HG03095 (cell line): Measurements from ENCODE around the gene AHSA1.

ENCODE experiments used
- ATAC-seq: cut with Tn5 transposase; IDR thresholded peaks from one replicate; pipeline ENCODE4 v1.9.1; 2021; ENCODE audit warnings: moderate library complexity; ENCODE audit not compliant: unreplicated experiment

Gene AHSA1

DNA sequence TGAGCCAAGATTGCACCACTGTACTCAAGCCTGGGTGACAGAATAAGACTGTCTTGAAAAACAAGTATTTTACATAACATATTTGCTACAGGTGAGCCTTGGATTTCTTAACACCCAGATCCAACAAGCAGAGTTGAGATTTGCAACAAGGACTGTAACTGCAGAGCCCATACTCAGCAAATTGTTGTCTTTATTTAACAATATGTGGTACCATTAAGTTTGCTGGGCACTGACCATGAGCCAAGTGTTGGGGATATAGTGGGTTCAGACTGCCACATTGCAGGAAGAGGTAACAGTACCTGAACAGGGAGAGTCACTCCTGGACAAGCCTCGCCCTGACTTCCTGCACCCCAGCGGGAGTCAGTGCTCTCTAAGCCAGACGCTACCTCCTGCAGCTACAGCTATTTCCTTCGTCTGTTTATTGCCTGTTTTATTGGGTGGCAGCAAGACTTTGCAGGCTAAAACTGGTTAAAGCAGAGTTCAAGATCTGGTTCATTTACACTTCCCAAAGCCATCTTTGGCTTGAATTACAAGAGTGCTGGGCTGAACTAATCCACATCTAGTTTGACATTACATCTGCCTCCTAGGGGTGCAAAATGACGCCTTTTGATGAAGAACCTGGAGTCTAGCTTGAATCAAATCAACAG lies 12.5 kb downstream of the AHSA1 start:
- no peak for ATAC-seq

DNA sequence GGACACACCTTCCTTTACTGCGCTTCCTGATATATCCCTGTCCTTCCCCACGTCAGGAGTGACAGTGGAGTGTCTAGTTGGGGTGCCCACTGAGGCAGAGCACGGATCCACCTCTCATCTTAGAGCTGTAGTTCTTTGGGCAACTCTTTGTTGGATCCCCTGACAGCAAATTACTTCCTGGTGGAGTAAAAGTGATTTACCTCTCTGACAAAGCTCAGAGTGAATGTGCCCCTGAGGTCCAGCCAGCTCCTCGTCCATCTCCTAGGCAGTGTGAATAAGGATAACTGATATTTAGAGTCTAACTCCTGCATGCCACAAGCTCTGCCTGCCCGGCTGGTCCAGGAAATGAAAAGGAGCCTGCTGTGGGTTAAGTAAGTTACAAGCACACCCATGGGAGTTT lies 16.0 kb downstream of the AHSA1 start:
- no peak for ATAC-seq

DNA sequence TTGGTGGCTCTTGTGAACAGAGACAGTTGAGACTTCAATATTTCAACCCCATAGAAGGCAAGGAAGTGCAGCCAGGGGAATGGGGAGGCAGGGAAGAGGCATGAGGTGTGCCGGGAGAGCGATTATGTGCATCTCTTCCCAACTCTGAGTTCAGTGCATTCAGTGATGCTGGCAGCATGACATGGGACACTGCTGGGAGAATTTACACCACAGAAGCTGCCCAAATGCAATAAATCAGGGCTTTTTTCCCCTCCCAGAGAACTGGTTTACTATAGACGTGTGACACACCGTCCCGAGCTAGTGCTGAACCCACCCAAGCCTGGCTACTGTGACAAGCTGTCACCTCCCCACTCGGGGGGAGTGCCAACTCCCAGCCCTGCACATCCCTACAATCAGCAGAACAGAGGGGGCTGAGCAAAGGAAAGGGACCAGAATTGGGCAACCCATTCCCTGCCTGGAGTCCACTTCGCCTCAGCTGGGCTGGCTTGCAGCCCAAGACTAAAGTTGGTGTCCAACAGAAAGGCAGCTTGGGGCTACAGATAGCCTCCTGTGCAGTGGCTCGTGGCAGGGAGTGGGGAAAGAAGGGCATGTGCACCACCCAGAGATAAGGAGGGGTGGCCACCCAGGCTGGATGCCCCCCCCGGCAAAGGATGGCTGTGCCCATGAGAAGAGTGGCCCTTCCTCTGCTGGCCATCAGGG lies 16.7 kb downstream of the AHSA1 start:
- no peak for ATAC-seq

DNA sequence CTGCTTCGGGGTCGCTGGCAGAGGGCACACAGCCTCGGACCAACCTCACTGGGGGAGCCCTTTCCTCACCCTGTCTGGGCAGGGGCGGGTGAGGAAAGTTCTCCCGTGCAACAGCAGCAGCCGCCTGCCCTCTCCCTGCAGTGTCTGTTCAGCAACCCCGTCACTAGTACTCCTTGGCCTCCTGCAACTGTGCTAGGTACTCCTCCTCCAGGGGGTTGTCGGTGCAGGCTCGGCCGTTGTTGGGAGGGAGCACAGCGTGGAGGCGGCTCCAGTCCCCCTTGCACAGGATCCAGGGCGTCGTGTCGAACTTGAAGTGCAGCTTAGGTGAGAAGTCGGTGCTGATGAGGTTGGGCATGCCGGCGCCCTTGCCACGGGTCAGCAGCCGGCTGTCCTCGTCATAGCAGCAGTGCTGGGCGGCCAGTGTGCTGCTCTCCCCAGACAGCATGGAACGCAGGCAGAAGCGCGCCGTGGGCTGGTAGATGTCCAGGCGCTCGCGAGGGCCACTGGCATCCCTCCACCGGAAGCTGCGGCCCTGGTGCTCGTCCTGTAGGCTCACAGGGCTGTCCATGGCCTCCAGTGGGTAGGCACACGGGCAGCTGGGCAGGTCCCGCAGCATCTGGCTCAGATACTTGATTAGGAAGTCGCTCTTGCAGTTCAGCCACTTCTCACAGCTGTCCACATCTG lies 17.7 kb downstream of the AHSA1 start:
- ATAC-seq = no peak

DNA sequence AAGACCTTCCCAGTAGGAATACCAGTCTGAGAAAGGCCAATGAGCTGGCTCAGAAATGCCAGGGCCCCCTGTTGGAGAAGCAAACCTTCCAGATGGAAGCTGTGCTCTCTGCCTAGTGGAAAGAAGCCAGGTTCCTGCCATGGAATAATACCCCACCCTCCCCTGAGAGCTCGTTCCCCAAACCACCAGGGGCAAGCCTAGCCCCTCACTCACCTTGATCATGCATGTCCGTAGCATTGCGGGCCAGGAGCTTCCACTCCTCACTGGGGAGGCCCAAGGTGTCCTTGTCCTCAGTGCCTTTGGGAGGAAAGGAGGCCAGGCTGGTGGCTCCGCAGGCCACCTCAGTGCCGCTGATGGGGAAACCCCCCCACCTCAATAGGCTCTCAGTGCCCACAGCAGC lies 20.1 kb downstream of the AHSA1 start:
- no peak for ATAC-seq

DNA sequence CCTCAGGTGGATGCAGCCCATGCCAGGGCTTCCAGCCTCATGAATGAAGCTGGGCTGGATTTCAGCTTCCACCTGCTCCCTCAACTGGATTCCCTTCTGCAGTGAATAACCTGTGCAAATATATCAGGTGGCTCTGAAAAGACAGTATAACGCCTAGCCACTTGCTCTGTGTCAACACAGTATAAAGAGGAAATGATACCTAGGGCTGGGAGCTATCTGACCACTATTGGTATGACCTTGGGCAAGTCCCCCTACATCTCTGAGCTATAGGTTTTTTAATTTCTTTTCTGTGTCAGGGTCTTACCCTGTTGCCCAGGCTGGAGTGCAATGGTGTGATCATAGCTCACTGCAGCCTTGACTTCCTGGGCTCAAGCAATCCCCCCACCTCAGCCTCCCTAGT lies 20.9 kb downstream of the AHSA1 start:
- ATAC-seq = peak; percentile 86

DNA sequence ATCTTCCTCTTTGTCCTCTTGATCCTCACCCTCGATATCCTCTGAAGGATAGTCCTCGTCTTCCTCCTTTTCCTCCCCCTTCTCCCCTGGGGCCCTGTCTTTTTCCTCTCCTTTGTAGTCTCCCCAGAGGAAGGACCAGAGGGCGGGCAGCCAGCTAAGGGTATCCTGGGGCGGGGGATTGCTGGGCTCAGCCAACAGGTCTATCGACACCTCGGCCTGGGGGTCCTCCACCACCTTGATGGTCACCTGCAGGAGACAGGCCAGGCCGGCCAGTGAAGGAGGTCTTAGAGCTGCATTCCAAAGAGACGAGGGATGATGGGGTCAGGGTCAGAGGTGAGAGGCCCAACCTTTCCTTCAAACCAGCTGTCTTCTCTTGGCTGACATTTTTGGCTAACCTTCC lies 24.5 kb downstream of the AHSA1 start:
- no peak for ATAC-seq

DNA sequence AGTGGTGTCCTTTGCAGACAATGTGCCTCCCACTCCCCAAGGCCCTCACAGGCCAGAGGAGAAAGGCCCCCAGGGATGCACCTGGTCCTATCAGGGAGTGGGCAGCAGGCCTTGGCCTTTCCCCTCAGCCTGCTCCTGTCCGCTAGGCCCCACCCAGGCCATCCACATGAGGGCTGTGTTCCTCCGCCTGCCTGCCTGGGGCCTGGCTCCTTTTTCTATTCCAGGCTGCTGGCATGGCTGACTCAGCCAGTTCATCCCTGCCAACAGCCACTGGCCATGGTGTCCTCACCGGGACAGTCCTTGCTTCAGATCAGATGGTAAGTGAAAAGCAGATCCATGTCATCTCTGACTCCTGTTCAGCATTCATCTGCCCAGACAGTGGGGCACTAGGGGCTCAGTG lies 27.4 kb downstream of the AHSA1 start:
- no peak for ATAC-seq

DNA sequence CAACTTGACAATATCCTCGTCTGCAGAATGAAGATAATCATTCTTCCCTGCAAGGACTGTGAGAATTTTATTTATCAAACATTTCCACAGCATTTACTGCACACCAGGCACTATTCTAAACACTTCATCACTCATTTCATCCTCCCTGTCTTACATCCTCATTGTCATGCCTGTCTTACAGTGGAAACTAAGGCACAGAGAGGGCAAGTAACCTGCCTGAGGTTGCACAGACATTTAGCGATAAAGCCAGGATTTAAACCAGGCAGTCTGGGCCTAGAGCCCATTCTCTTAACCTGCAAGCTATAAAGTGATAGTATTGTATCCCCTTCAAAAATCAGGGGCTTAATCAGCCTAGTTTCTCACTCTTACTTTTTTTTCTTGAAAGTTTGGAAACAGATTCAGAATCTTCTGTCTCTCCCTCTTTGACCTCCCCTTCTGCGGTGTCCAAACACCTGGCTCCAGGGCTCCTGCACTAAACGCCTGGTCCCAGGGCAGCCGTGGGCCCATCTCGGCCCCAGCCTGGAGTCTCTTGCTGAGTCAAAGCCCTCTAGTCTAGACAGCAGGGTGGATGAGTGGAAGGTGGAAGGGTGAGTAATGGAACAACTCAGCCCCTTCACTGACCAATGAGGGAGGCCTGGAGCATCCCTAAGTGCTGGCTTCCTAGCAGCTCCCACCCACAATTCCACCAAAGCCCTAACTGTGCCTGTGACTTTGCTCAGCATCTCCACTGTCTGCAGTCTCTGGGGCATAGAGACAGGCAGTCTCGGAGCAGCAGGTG lies 28.2 kb downstream of the AHSA1 start:
- no peak for ATAC-seq

DNA sequence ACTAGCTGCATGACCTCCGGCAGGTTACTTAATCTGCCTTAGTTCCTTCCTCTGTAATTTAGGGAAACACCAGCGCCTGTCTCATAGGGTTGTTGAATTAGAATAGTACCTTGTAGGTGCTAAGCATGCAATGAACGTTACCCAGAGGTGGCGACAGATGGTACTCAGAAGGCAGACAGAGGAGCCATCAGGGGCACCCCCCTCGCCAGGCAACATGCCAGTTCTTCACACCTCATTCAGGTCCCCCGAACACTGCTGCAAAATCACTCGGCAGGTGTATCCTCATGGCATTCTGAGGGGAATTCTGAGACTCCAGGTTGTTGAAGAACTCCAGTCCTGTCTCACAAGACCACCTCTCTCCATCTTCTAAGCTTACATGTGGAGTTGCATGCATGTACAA lies 30.7 kb downstream of the AHSA1 start:
- no peak for ATAC-seq

DNA sequence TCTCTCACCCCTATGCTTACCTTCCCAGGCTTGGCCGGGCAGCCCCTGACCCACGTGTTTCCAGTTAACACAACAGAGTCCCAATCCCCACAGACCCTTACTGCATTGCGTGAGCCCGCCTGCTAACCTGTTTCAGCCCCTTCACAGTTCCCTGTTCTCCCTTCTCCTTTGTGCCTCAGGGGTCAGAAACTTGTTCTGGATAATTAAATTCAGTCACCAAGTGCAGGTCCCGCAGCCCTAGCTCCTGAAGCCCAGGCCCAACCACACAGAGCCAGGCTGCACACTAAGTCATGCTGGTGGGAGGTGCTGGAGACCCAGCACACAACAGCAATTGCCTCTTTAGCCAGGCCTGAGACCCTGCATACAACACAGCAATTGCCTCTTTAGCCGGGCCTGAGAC lies 31.1 kb downstream of the AHSA1 start:
- no peak for ATAC-seq

DNA sequence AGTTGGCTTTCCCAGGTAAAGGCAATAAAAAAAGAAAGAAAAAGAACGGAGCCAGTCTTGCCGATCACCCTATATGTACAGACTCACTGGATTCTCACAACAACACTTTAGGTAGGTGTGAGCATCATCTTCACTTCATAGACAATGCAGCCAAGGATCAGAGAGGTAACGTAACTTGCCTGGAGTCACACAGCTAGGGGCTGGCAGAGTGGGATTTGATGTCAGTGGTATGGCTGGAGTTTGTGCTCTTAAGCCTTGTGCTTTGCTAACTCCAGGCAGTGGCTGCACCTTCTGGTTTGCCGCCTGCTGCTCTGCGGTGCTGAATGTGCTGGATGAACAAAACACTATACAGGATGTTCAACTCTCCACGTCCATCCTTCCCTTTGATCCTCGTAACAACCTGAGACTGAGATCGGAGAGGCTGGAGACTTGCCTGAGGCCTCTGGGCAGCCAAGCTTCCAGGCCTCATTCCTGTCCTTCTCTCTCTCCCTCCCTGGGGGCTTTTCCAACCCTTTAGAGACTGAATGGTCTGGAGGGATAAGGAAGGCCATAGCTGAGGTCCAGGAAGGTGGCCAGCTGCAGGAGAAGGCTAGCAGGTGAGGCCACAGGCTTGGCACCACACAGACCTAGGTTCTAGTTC lies 32.6 kb downstream of the AHSA1 start:
- no peak for ATAC-seq

DNA sequence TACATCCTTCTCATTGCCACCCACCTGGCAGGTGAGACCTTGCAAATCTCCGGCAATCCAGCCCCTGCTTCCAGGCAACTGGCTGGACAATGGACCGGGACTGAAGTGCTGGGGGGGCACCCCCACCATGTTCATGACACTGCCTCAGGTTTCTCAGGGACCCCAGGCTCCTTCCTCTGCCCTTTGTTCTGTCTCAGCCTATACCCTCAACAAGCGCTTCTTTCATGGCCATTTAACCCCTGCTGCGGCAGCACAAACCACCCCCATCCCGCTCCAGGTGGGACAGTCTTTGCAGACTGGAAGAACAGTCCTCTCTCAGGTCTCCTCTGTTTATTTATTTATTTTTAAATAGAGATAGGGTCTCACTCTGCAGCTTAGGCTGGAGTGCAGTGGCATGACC lies 33.2 kb downstream of the AHSA1 start:
- ATAC-seq = no peak

DNA sequence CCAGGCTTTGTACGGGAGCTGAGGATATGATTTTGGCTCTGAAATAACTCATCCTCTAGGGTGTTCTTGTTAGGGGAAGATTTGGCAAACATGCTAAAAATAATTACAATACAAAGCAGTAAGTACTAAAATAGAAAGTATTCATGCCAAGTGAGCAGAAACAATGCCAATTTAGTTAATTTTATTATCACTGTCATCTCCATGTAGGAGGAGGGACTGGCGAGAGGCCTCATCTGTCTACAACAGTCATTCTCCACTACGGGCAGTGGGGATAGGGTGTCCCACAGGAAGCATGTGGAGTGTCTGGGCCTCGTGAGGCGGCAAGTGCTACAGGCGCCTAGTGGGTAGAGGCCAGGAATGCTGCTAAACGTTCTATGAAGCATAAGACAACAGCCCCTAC lies 37.4 kb downstream of the AHSA1 start:
- no peak for ATAC-seq

DNA sequence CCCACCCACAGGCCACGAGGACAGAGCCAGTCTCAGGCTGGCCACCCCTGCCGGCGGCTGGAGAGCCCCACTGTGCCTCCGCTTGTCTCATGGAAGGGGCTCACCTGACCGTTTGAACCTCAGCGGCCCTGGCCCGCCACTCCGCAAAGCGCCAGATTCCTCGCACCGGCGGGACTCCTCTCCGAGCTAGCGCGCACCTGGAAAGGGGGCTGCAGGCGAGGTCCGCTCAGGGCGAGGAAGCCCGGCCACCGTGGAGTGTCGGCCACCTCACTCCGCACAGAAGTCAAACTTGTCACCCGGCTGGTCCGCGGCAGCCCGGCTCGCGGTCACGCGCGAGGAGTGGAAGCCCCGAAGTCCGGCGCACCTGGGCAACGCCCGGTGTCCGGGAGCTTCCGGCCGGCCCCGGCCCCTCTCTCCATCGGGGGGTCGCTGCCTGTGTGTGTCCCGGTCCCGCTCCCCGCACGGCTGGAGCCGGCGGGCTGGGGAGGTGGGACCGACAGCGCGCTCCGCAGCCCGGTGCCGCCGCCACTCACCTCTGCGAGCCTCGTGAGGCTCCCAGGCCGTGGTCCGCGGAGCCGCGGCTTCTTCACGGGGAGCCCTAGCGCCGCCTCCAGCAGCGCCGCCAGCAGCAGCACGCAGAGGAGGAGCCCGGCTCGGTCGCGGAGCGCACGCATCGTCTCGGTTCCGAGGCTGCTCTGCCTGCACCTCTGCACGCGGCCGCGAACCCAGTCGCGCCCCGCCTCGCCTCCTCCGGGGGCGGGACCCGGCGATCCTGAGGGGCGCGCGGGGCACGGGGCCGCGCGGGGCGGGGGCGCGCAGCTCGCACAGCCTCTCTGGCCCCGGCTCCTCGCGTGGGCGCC lies 40.5 kb downstream of the AHSA1 start, which contains the start of gene ISM2:
Gene ISM2 (minus strand): TSS at position 697 of the 860 bp plus-strand sequence. CDS start 23 bp downstream, at position 674.
- ATAC-seq = peak; percentile 64

DNA sequence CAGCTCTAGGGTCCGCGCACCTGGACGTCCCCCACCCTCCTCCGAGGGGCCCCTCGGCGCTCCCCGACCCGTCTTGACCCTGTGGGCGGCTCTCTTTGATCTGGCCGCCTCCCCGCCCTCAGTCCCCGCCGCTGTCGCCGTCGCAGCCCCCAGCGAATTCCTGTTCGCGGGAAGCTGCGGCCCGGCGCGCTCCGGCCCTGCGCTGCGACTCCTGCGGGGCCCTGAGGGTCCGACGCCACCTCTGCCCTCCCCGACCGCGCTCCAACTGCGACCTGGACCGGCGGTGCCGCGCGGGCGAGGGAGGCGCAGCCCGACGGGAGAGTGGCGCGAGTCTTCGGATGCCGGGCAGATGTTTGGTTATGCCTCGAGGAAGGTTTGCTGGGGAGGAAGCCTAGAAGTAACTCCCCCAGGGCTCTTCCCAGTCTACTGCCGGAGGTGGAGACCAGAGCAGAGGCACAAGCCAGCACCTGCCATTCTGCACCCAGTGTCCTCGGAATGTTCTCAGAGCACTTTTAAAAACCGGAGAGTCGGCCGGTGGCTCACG lies 41.2 kb downstream of the AHSA1 start:
- peak; percentile 31 for ATAC-seq

DNA sequence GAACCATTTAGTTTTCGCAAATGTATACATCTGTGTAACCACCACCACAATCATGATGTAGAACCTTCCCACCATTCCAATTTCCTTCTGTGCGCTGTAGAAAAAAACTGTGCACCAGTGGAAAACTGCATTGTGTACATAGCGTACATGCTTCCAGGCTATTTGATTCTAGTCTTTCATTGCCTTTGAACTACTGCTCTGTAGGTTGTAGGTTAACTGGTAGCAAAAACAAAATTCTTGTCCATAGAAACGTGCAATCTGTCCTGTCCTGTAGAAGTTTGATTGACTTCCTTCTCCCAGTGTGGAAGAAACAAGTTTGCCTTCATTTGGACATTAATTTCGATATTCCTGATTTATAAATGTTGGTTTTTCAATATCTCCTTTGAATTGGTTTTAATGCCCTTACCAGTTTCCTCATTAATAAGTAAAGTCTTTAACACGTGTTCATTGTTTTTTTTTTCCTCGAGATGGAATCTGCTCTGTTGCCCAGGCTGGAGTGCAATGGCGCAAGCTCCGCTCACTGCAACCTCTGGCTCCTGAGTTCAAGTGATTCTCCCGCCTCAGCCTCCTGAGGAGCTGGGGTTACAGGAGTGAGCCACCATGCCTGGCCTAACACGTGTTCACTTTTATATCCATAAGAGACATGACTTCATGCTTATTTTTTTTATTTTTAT lies 44.4 kb downstream of the AHSA1 start:
- ATAC-seq = no peak

DNA sequence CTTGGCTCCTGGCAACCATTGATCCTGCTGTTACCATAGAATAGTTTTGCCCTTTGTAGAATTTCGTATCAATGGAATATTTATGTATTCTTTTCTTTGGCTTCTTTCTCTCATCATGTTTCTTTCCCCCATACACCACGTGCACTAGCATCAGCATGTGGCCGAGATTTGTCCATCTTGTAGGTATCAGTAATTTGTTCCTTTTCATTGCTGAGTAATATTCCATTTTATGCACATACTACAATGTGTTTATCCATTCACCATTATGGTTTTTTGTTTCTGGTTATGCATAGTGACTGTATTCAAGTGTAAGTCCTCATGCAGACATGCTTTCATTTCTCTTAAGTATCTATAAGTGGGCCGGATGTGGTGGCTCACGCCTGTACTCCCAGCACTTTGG lies 45.2 kb downstream of the AHSA1 start:
- ATAC-seq = no peak

DNA sequence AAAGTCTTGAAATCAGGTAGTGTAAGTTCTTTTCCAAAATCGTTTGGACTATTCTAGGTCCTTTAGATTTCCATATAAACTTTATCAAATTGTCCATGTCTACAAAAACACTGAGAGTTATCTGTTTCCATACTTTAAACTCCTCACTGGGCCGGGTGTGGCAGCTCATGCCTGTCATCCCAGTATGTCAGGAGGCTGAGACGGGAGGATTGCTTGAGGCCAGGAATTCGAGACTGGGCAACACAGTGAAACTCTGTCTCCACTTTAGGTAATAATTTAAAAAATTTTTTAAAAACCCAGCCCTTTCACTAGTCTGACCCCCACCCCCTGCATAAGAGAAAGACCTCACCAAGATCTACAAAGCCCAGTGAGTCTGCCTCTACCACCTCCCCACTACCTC lies 47.1 kb downstream of the AHSA1 start:
- no peak for ATAC-seq
